B cell (primary cell): ENCODE measurements around the gene JAK2. TPM values are rescaled to one million over a fixed set of nuclear protein-coding genes. Genes with fewer than 3 reads are reported as not detected.

Experiments used
- ATAC-seq: fragments of 200-7000 bp; cut with Tn5 transposase; one replicate; pipeline ENCODE4 v1.10.0; 2021; ENCODE audit warnings: low read depth, mild to moderate bottlenecking, moderate number of reproducible peaks, moderate library complexity
- CTCF ChIA-PET: fragments of 350-600 bp; sonication (Branson Sonifier 250); formaldehyde crosslinking; loops from one replicate; lab custom pipeline; 2021; ENCODE audit warnings: antibody characterized with exemption, inconsistent platforms; lab: Charles Lee
- POLR2A ChIA-PET: fragments of 350-600 bp; sonication (Branson Sonifier 250); formaldehyde crosslinking; loops from one replicate; lab custom pipeline; 2021; ENCODE audit warnings: antibody characterized with exemption; lab: Charles Lee
- DNase-seq: peaks from one replicate; pipeline ENCODE4 v3.0.0; 2013
- H2AFZ ChIP-seq: 2 replicates; pipeline ENCODE4 v1.6.1; 2012; ENCODE audit warnings: mild to moderate bottlenecking, low read depth, low read length; ENCODE audit not compliant: insufficient read depth, poor library complexity, severe bottlenecking
- H3K27ac ChIP-seq, 2 donors: 1 replicate in 1 of 2; 2 replicates in 1 of 2; pipeline ENCODE4 v1.5.1; 2012 to 2013; ENCODE audit warnings: low read length in 2 of 2, mild to moderate bottlenecking in 2 of 2, moderate library complexity in 1 of 2
- H3K27me3 ChIP-seq, 4 experiments: fragments of 200-600 bp in 1 of 4; sonication (generic) in 1 of 4; replicated peaks in 1 of 4; 1 replicate in 2 of 4; 2 replicates in 2 of 4; pipeline versions ENCODE4 v1.6.1 to v1.7.0; 2013 to 2016; ENCODE audit warnings: low read length in 3 of 4, mild to moderate bottlenecking in 2 of 4, mixed read lengths in 1 of 4, moderate library complexity in 1 of 4; ENCODE audit not compliant: insufficient read depth in 4 of 4, control insufficient read depth in 3 of 4; ENCODE audit errors: control extremely low read depth in 1 of 4
- H3K36me3 ChIP-seq, 2 experiments: replicated peaks in 1 of 2; 1 replicate in 1 of 2; 2 replicates in 1 of 2; pipeline versions ENCODE4 v1.6.1 to v1.7.1; 2013; ENCODE audit warnings: low read length in 1 of 2; ENCODE audit not compliant: insufficient read depth in 2 of 2, control insufficient read depth in 1 of 2; ENCODE audit errors: control extremely low read depth in 1 of 2, extremely low read depth in 1 of 2
- H3K4me1 ChIP-seq, 2 donors: fragments of 200-600 bp in 1 of 2; sonication (generic) in 1 of 2; 1 replicate in 1 of 2; 2 replicates in 1 of 2; pipeline versions ENCODE4 v1.5.1 to v1.6.1; 2013 to 2017; ENCODE audit warnings: low read length in 2 of 2; ENCODE audit not compliant: control insufficient read depth in 2 of 2, insufficient read depth in 2 of 2
- H3K4me2 ChIP-seq: replicated peaks from 2 replicates; pipeline ENCODE3; 2012; ENCODE audit warnings: mild to moderate bottlenecking, low read depth, low read length; ENCODE audit not compliant: poor library complexity, severe bottlenecking
- H3K4me3 ChIP-seq, 5 experiments: fragments of 200-600 bp in 1 of 5; sonication (generic) in 1 of 5; 1 replicate in 3 of 5; 2 replicates in 2 of 5; pipeline versions ENCODE4 v1.5.1 to v1.7.0; 2011 to 2016; ENCODE audit warnings: low read length in 4 of 5, mild to moderate bottlenecking in 4 of 5, low read depth in 2 of 5, control low read depth in 1 of 5, moderate library complexity in 1 of 5; ENCODE audit not compliant: insufficient read depth in 1 of 5; ENCODE audit errors: control extremely low read depth in 1 of 5, extremely low read depth in 1 of 5
- H3K79me2 ChIP-seq: fragments of 200-600 bp; sonication (generic); one replicate; pipeline ENCODE4 v1.6.0; 2016; ENCODE audit warnings: low read length; ENCODE audit not compliant: control insufficient read depth, insufficient read depth
- H3K9ac ChIP-seq: fragments of 200-600 bp; sonication (generic); 2 replicates; pipeline ENCODE4 v1.6.1; 2017; ENCODE audit warnings: mild to moderate bottlenecking, low read length, moderate library complexity
- H3K9me3 ChIP-seq, 3 donors: one replicate each; pipeline versions ENCODE4 v1.6.1 to v1.7.1; 2013; ENCODE audit warnings: low read length in 2 of 3; ENCODE audit not compliant: control insufficient read depth in 2 of 3, insufficient read depth in 1 of 3; ENCODE audit errors: control extremely low read depth in 1 of 3
- H4K20me1 ChIP-seq: 2 replicates; pipeline ENCODE4 v1.6.0; 2012; ENCODE audit warnings: mild to moderate bottlenecking, low read length; ENCODE audit not compliant: insufficient read depth, control insufficient read depth, poor library complexity, severe bottlenecking
- H3K27ac Mint-ChIP-seq: one replicate; pipeline ENCODE4 v1.8.0; 2021; ENCODE audit warnings: mixed read lengths
- H3K27me3 Mint-ChIP-seq: one replicate; pipeline ENCODE4 v1.8.0; 2021; ENCODE audit warnings: mixed read lengths
- H3K4me1 Mint-ChIP-seq: one replicate; pipeline ENCODE4 v1.8.0; 2021; ENCODE audit warnings: mixed read lengths
- H3K4me3 Mint-ChIP-seq: one replicate; pipeline ENCODE4 v1.8.0; 2021; ENCODE audit warnings: mixed read lengths
- H3K9me3 Mint-ChIP-seq: one replicate; pipeline ENCODE4 v1.8.0; 2022; ENCODE audit warnings: mixed read lengths; ENCODE audit not compliant: insufficient read depth
- EZH2 ChIP-seq: IDR thresholded peaks from 2 replicates; pipeline ENCODE4 v1.6.1; 2012; ENCODE audit warnings: borderline replicate concordance, low read depth, mild to moderate bottlenecking, moderate library complexity, low read length; ENCODE audit not compliant: insufficient read depth, poor library complexity, severe bottlenecking
- WGBS: methylation state at CpG from one replicate; pipeline ENCODE4 v1.1.5; 2013; ENCODE audit warnings: missing lambda C conversion rate; ENCODE audit not compliant: insufficient coverage; 5-methylcytosine and 5-hydroxymethylcytosine counted together
- intact Hi-C: fragments of 100-400 bp; cut with micrococcal nuclease; formaldehyde crosslinking; loops from one replicate; pipeline ENCODE4 v1.10.0; 2022
- polyA plus RNA-seq: library from polyadenylated mRNA; depleted of rRNA; stranded (reverse); fragments of >200 nt; gene quantifications from 2 replicates; pipeline ENCODE4 v1.2.3, GENCODE V29; 2012
- total RNA-seq, 2 donors: library from RNA; stranded (reverse); fragments of 120-200 nt in 1 of 2; gene quantifications; 1 replicate in 1 of 2; 2 replicates in 1 of 2; pipeline versions ENCODE4 v1.2.3 to v1.2.4, GENCODE V29; 2013 to 2022
- TF ChIP-seq, protein P1 (sequence below): fragments of 200-600 bp; IDR thresholded peaks from one replicate; pipeline ENCODE4 v1.8.0; 2022; ENCODE audit warnings: antibody characterized with exemption, mild to moderate bottlenecking

The JAK2 gene
- total and polyA plus RNA-seq, 2 donors (not counting 1 experiment from before 2014, with no cell fraction given) = 8.0 to 24.6 TPM

GRCh38 chr9:4997631-4998030 is 12.6 kb downstream of the JAK2 start:
- no peak overlapping the region for H3K9ac ChIP-seq
- Mint-ChIP-seq H3K4me3 (no peak overlapping the region), H3K9me3 (no peaks in the 10 kb centered on the region), H3K27ac (no peak overlapping the region), H3K27me3 (no peaks in the 10 kb centered on the region), H3K4me1 (peaks cover 18% of the 10 kb centered on the region)
- POLR2A ChIA-PET = no interaction called here
- no peak overlapping the region for H2AFZ ChIP-seq
- H3K9me3 ChIP-seq = peaks cover 0 to 5% (median 0%) of the 10 kb centered on the region in 3 donors
- TF ChIP-seq, protein P1, sequence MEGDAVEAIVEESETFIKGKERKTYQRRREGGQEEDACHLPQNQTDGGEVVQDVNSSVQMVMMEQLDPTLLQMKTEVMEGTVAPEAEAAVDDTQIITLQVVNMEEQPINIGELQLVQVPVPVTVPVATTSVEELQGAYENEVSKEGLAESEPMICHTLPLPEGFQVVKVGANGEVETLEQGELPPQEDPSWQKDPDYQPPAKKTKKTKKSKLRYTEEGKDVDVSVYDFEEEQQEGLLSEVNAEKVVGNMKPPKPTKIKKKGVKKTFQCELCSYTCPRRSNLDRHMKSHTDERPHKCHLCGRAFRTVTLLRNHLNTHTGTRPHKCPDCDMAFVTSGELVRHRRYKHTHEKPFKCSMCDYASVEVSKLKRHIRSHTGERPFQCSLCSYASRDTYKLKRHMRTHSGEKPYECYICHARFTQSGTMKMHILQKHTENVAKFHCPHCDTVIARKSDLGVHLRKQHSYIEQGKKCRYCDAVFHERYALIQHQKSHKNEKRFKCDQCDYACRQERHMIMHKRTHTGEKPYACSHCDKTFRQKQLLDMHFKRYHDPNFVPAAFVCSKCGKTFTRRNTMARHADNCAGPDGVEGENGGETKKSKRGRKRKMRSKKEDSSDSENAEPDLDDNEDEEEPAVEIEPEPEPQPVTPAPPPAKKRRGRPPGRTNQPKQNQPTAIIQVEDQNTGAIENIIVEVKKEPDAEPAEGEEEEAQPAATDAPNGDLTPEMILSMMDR = no peak
- no peak for TF ChIP-seq EZH2
- H3K4me3 ChIP-seq = no peak overlapping the region
- no peaks in the 10 kb centered on the region for H3K27me3 ChIP-seq
- no peak overlapping the region for H3K4me2 ChIP-seq
- DNase-seq (no peak), ATAC-seq (no peak)
- intact Hi-C loops = no loop called here
- H3K4me1 ChIP-seq = peaks cover 0 to 5% of the 10 kb centered on the region in 2 donors
- H3K27ac ChIP-seq = no peak overlapping the region
- peaks cover 2 to 16% of the 10 kb centered on the region in 2 experiments for H3K36me3 ChIP-seq
- CTCF ChIA-PET = interaction anchor here (1.3 to 3.7 kb wide), 2 partner anchors 10 to 11 kb away, joined by 3 to 17 read pairs; no protein-coding TSS in a partner anchor
- H4K20me1 ChIP-seq = peaks cover 35% of the 10 kb centered on the region
- H3K79me2 ChIP-seq = peaks cover 81% of the 10 kb centered on the region

DNA sequence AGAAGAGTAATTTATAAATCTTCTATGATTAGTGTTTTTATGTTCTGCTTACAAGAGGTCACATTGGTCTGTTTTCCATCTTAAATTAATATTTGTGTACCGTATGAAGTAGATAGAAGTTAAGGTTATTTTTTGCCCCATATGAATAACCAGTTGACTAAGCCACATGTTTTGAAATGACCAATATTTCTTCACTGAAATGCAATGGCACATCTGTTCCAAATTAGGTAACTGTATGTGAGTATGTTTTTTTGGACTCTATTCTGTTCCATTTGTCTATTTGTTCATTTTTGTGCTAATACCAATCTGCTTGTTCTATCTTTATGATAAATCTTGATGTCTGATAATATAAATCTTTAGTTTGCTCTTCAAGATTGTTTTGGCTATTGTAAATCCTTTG is 17.7 kb downstream of the JAK2 start:
- DNase-seq (no peak), ATAC-seq (no peak)
- POLR2A ChIA-PET = no interaction called here
- CTCF ChIA-PET = no interaction called here
- no peaks in the 10 kb centered on the region for H3K4me1 ChIP-seq
- H3K9me3 Mint-ChIP-seq = peaks cover 10% of the 10 kb centered on the region
- H4K20me1 ChIP-seq = peaks cover 15% of the 10 kb centered on the region
- peaks cover 0 to 7% (median 4%) of the 10 kb centered on the region in 3 donors for H3K9me3 ChIP-seq
- H2AFZ ChIP-seq = no peak overlapping the region
- no peak overlapping the region for H3K4me2 ChIP-seq
- H3K4me3 ChIP-seq = no peak overlapping the region
- no peak overlapping the region for H3K27ac ChIP-seq
- intact Hi-C loops = no loop called here
- no peak overlapping the region for H3K27ac Mint-ChIP-seq
- no peak overlapping the region for H3K9ac ChIP-seq
- TF ChIP-seq, protein P1 = no peak
- TF ChIP-seq EZH2 = no peak
- no peak overlapping the region for H3K4me3 Mint-ChIP-seq
- H3K27me3 Mint-ChIP-seq = no peaks in the 10 kb centered on the region
- no CpG with 5 or more reads among the region's 1 CpG for WGBS
- H3K27me3 ChIP-seq = no peaks in the 10 kb centered on the region
- H3K36me3 ChIP-seq = peaks cover 0 to 2% of the 10 kb centered on the region in 2 experiments
- H3K79me2 ChIP-seq = peaks cover 77% of the 10 kb centered on the region
- peaks cover 11% of the 10 kb centered on the region for H3K4me1 Mint-ChIP-seq
